D721Med (cell line): Measurements from ENCODE around the gene EYS.

ENCODE experiments used
- DNase-seq: peaks from one replicate; pipeline ENCODE4 v3.0.0; 2011; ENCODE audit warnings: low spot score; ENCODE audit not compliant: insufficient read length
- FAIRE-seq: peaks from 2 replicates; lab custom pipeline; 2011; peaks lifted over from hg19 to GRCh38; lab: Jason Lieb, UNC
- TF ChIP-seq, protein P1 (sequence below): IDR thresholded peaks from 2 replicates; pipeline ENCODE4 v1.5.1; 2012; ENCODE audit warnings: mild to moderate bottlenecking, control low read depth; ENCODE audit not compliant: insufficient read depth; ENCODE audit errors: missing control alignments

The EYS gene

DNA sequence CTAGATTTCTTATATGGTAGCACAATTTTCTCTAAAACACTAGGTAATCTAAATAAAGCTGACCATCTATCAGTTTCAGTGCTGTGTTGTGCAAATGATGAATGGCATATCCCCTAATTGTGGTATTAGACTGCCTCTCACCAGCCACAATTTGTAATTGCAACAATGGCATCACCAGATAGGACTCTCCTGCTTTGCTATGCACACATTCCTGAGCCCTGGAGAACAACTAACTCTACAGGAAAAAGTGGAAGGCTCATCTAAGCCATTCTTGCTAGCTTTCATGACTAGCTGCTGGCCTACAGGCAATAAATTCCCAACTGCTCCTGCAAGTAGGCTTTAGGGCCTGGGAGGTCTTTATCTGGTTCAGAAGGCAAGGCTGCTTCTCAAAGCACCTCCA is 974.1 kb downstream of the EYS start:
- TF ChIP-seq, protein P1, sequence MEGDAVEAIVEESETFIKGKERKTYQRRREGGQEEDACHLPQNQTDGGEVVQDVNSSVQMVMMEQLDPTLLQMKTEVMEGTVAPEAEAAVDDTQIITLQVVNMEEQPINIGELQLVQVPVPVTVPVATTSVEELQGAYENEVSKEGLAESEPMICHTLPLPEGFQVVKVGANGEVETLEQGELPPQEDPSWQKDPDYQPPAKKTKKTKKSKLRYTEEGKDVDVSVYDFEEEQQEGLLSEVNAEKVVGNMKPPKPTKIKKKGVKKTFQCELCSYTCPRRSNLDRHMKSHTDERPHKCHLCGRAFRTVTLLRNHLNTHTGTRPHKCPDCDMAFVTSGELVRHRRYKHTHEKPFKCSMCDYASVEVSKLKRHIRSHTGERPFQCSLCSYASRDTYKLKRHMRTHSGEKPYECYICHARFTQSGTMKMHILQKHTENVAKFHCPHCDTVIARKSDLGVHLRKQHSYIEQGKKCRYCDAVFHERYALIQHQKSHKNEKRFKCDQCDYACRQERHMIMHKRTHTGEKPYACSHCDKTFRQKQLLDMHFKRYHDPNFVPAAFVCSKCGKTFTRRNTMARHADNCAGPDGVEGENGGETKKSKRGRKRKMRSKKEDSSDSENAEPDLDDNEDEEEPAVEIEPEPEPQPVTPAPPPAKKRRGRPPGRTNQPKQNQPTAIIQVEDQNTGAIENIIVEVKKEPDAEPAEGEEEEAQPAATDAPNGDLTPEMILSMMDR: no peak
- FAIRE-seq: no peak
- no peak for DNase-seq

DNA sequence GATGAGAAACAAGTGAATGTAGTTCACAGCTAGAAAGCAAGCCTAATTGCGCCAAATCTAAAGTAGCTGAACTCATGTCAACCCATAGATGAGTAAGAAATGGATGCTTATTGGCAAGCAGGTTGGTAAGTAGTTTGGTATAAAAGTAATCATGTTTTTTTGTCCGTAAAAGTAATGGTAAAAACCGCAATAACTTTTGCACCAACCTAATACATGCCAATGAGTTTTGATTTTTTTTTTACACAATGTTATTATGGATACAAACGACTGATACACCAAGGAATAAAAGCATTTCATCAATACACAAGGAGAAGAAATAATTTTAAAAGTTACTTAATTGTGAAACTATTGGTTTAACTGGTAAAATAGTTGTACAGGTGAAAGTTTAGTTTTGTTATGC is 977.5 kb downstream of the EYS start:
- FAIRE-seq: no peak
- TF ChIP-seq, protein P1: no peak

DNA sequence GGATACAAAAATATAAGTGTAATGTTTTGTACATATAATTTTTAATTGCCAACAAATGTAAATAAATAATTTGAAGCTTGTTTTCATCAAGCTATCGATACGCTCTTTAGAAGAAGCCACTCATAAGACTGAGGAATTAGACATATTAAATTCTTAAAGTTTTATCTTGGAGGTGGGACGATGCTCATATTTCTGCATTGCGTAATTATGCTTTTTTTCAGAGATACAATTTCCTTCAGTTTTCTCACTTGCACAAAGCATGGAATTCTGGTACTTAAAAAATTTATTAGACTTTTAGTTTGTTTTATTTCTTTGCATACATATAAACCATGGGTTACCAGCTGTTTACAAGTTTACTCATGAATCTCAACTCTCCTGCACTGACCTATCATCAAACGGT is 980.0 kb downstream of the EYS start:
- TF ChIP-seq, protein P1: no peak
- FAIRE-seq (no peak), DNase-seq (no peak)

More for the DNA sequence above, 977.5 kb downstream of the EYS start:
- DNase-seq: no peak

DNA sequence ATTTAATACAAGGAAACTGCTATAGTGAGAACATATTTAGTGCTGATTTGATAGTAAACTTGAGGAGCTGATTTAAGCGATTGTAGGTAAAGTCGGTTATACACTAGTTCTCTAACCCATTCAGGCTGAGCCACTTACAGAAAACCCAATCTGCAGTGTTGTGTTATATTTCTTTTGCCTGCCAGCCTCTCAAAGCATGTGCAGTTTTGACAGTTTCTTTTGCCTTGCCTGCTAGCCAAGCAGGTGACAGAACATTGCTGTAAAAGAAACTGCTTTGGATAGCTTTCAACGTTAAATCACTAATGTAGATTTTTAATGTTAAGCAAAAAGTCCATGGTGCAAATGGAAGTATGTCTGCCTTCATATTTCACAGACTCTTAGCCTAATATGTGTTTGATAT is 982.9 kb downstream of the EYS start:
- TF ChIP-seq, protein P1: no peak
- DNase-seq (no peak), FAIRE-seq (peak; percentile 72)

DNA sequence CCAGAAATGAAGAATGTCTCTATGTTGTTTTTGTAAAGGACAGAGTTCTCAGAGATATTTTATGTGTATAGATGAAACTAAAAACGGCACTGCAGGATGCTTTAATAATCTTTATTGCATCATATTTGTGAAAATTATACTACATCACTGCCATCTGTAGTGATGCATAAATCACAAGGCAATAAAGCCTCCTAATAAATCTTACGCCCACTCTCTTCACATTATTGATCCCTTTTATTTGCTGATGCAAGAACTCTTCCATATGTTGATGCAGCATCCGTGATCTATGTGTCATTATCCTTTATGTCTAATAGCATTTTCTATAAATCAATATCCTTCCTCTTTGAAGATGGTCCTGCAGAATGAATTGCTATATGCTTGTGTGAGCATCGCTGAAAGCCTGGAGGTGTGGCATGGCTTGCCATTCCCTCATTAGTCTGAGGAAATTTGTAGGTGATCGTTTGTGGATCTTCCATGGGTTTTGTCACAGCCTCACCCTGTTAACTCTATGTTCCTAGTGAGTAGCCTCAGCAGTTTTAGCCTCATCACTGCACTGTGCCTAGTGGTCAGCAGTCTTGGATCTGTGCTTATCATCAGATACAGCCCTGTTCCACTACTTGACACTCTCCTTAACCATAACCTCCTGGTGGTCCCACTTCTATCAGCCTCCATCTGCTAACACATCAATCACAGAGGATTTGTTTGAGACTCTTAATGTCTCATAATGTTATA is 983.5 kb downstream of the EYS start:
- FAIRE-seq (no peak), DNase-seq (no peak)
- TF ChIP-seq, protein P1: no peak

DNA sequence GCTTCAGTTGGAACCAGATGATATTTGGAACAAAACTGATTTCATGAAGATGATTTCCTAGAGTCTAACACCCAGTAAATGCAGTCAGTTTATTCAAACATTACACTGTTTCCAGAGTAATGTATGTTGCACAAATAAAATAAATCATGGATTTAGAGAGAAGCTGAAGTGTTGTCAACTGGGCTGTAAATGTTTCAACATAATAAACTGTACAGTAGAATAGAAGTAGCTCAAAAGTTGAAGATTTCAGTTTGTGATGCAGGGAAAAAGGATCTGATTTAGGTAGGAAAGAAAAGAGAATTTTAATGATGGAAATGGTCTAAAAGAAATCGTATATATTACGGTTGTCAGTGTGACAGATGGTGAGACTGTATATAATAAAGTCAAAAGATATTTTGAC is 985.2 kb downstream of the EYS start:
- TF ChIP-seq, protein P1: no peak
- FAIRE-seq (no peak), DNase-seq (no peak)

DNA sequence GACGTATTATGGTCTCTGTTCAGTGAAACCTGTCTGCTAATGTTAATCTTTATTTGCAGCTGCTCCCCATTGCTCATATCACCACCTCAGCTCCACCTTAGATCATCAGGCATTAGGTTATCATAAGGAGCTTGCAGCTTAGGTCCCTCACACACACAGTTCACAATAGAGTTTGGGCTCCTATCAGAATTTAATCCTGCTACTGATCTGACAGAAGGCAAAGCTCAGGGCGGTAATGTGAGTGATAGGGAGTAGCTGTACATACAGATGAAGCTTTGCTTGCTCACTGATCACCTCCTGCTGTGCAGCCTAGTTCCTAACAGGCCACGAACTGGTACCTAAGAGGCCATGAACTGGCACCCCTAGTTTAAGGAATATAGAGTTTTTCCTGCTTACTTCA is 989.7 kb downstream of the EYS start:
- FAIRE-seq: peak; percentile 99
- DNase-seq: no peak

More for the DNA sequence above, 989.7 kb downstream of the EYS start:
- TF ChIP-seq, protein P1: no peak
